Fibroblast of lung (primary cell): Measurements from ENCODE around the gene PDSS1. TPM values are rescaled to one million over a fixed set of nuclear protein-coding genes. Genes with fewer than 3 reads are reported as not detected.

Experiments used
- DNase-seq, 2 donors: peaks; one replicate each; pipeline versions ENCODE4 v3.0.0 to v3.0.0-alpha.2; 2010; ENCODE audit warnings: low read depth in 2 of 2
- H2AFZ ChIP-seq: 2 replicates; pipeline ENCODE4 v1.5.1; 2012; ENCODE audit warnings: low read length, control low read depth, inconsistent platforms
- H3K27ac ChIP-seq: 2 replicates; pipeline ENCODE4 v1.5.1; 2011; ENCODE audit warnings: low read length, control low read depth; ENCODE audit not compliant: insufficient read depth
- H3K27me3 ChIP-seq: 2 replicates; pipeline ENCODE4 v1.5.1; 2011; ENCODE audit warnings: mild to moderate bottlenecking, low read length; ENCODE audit not compliant: control insufficient read depth, insufficient read depth
- H3K36me3 ChIP-seq: 2 replicates; pipeline ENCODE4 v1.5.1; 2011; ENCODE audit warnings: low read length; ENCODE audit not compliant: control insufficient read depth, insufficient read depth
- H3K4me1 ChIP-seq: 2 replicates; pipeline ENCODE4 v1.5.1; 2011; ENCODE audit warnings: low read length; ENCODE audit not compliant: control insufficient read depth, insufficient read depth; ENCODE audit errors: extremely low read depth
- H3K4me2 ChIP-seq: 2 replicates; pipeline ENCODE4 v1.5.1; 2011; ENCODE audit warnings: low read length, control low read depth; ENCODE audit not compliant: insufficient read depth; ENCODE audit errors: extremely low read depth
- H3K4me3 ChIP-seq, 4 experiments: fragments of 200-600 bp in 1 of 4; sonication (generic) in 1 of 4; replicated peaks in 1 of 4; 2 replicates each; pipeline ENCODE4 v1.5.1; 2011 to 2016; ENCODE audit warnings: low read length in 4 of 4, low read depth in 3 of 4, mild to moderate bottlenecking in 3 of 4, control low read depth in 2 of 4, inconsistent platforms in 1 of 4, mixed read lengths in 1 of 4; ENCODE audit not compliant: insufficient read depth in 1 of 4; ENCODE audit errors: control extremely low read depth in 1 of 4
- H3K79me2 ChIP-seq: 2 replicates; pipeline ENCODE4 v1.5.1; 2012; ENCODE audit warnings: mild to moderate bottlenecking, low read length, inconsistent platforms; ENCODE audit not compliant: control insufficient read depth, insufficient read depth
- H3K9ac ChIP-seq: 2 replicates; pipeline ENCODE4 v1.5.1; 2011; ENCODE audit warnings: mild to moderate bottlenecking, low read length, control low read depth; ENCODE audit not compliant: insufficient read depth
- H3K9me3 ChIP-seq: 2 replicates; pipeline ENCODE4 v1.5.1; 2012; ENCODE audit warnings: low read depth, low read length; ENCODE audit not compliant: control insufficient read depth, insufficient read depth
- H4K20me1 ChIP-seq: 2 replicates; pipeline ENCODE4 v1.5.1; 2011; ENCODE audit warnings: low read length; ENCODE audit not compliant: control insufficient read depth, insufficient read depth; ENCODE audit errors: extremely low read depth
- CTCF ChIP-seq, 2 donors: IDR thresholded peaks in 1 of 2; conservative IDR thresholded peaks in 1 of 2; 1 replicate in 1 of 2; 2 replicates in 1 of 2; pipeline ENCODE4 v1.5.1; 2011 to 2012; ENCODE audit warnings: low read length in 2 of 2, control low read depth in 1 of 2, inconsistent platforms in 1 of 2, low read depth in 1 of 2, mild to moderate bottlenecking in 1 of 2
- EZH2 ChIP-seq: IDR thresholded peaks from 2 replicates; pipeline ENCODE4 v1.5.1; 2012; ENCODE audit warnings: low read length, control low read depth, mild to moderate bottlenecking; ENCODE audit errors: missing control alignments
- polyA plus RNA-seq, 2 donors: library from polyadenylated mRNA; depleted of rRNA in 1 of 2; stranded (reverse) in 1 of 2; unstranded in 1 of 2; fragments of >200 nt; gene quantifications; 2 replicates each; pipeline ENCODE4 v1.2.1, GENCODE V29; 2011 to 2012; ENCODE audit warnings: missing spikeins in 1 of 2
- total RNA-seq: library from RNA; depleted of rRNA; stranded (reverse); fragments of >200 nt; gene quantifications from 2 replicates; pipeline ENCODE4 v1.2.1, GENCODE V29; 2014

PDSS1 gene
- total and polyA plus RNA-seq, 2 donors (not counting 1 experiment from before 2014, with no cell fraction given) = 1.8 to 11.1 TPM

- no peak for DNase-seq
Observed at GRCh38 chr10:26765549-26765948, 68.0 kb downstream of the PDSS1 start.

DNA sequence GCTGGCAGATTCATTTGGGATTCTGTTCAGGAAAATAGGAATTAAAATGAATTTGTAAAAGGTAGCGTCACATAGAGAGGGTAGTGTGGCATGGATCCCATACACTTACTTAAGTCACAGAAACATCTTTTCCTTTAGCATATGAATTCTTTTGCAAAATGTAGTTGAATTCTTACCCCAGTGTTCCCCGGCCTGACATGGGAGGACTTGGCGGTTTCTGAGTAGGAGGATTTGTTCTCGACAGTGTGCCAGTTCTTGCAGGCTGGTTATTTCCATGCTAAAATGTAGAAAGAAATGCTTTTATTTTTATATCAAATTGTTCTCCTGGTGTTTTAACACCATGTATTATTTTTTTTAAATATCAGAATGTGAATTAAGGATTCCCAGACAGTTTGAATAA, 72.6 kb downstream of the PDSS1 start:
- no peak for DNase-seq
- no peak overlapping the region for H3K4me2 ChIP-seq
- no peaks in the 10 kb centered on the region for H3K4me1 ChIP-seq
- H3K4me3 ChIP-seq = no peak overlapping the region
- no peaks in the 10 kb centered on the region for H4K20me1 ChIP-seq
- H3K9me3 ChIP-seq = no peaks in the 10 kb centered on the region
- H3K79me2 ChIP-seq = peaks cover 7% of the 10 kb centered on the region
- H3K27me3 ChIP-seq = no peaks in the 10 kb centered on the region
- H3K27ac ChIP-seq = no peak overlapping the region
- H2AFZ ChIP-seq = no peak overlapping the region
- H3K36me3 ChIP-seq = no peaks in the 10 kb centered on the region
- no peak overlapping the region for H3K9ac ChIP-seq
- TF ChIP-seq CTCF (conservative IDR thresholded peaks at IDR 0.05 in 1 of 2, IDR thresholded peaks at IDR 0.05 in 1 of 2; ENCODE audit: low read depth in 1 of 2, low read length in 2 of 2) = no peak
- TF ChIP-seq EZH2 = no peak

More at GRCh38 chr10:26765549-26765948, 68.0 kb downstream of the PDSS1 start:
- Histone ChIP-seq H3K4me1 (no peaks in the 10 kb centered on the region), H3K79me2 (no peaks in the 10 kb centered on the region), H3K27ac (no peak overlapping the region), H4K20me1 (no peaks in the 10 kb centered on the region), H3K4me3 (no peak overlapping the region), H3K27me3 (no peaks in the 10 kb centered on the region), H3K36me3 (no peaks in the 10 kb centered on the region), H2AFZ (no peak overlapping the region), H3K9ac (no peak overlapping the region), H3K4me2 (no peak overlapping the region), H3K9me3 (no peaks in the 10 kb centered on the region)
- no peak for TF ChIP-seq CTCF (conservative IDR thresholded peaks at IDR 0.05 in 1 of 2, IDR thresholded peaks at IDR 0.05 in 1 of 2; ENCODE audit: low read depth in 1 of 2, low read length in 2 of 2)
- no peak for TF ChIP-seq EZH2

- no peak for TF ChIP-seq CTCF (conservative IDR thresholded peaks at IDR 0.05 in 1 of 2, IDR thresholded peaks at IDR 0.05 in 1 of 2; ENCODE audit: low read depth in 1 of 2, low read length in 2 of 2)
- TF ChIP-seq EZH2 = no peak
- Histone ChIP-seq H3K4me1 (no peaks in the 10 kb centered on the region), H3K4me3 (no peak overlapping the region), H4K20me1 (no peaks in the 10 kb centered on the region), H3K27me3 (no peaks in the 10 kb centered on the region), H3K36me3 (no peaks in the 10 kb centered on the region), H2AFZ (no peak overlapping the region), H3K4me2 (no peak overlapping the region), H3K79me2 (peaks cover 9% of the 10 kb centered on the region), H3K9me3 (no peaks in the 10 kb centered on the region), H3K9ac (no peak overlapping the region), H3K27ac (no peak overlapping the region)
- DNase-seq = peak in 1 of 2 donors; percentile 55
Observed at GRCh38 chr10:26773633-26774032, 76.1 kb downstream of the PDSS1 start.
